Testis (tissue), 3 donors: ENCODE measurements around the gene BGLAP. TPM values are rescaled to one million over a fixed set of nuclear protein-coding genes. Genes with fewer than 3 reads are reported as not detected.

Experiments
- DNase-seq: peaks from one replicate; pipeline ENCODE4 v3.0.0-alpha.2; 2019
- H3K27ac ChIP-seq, 2 donors: fragments of 200-600 bp; sonication (generic); one replicate each; pipeline ENCODE4 v1.5.1; 2019
- H3K27me3 ChIP-seq: fragments of 200-600 bp; sonication (generic); one replicate; pipeline ENCODE4 v1.5.1; 2019
- H3K36me3 ChIP-seq: fragments of 200-600 bp; sonication (generic); one replicate; pipeline ENCODE4 v1.5.1; 2017; ENCODE audit warnings: low read depth; ENCODE audit errors: missing control alignments
- H3K4me1 ChIP-seq: fragments of 200-600 bp; sonication (generic); one replicate; pipeline ENCODE4 v1.5.1; 2019
- H3K4me3 ChIP-seq, 2 donors: fragments of 200-600 bp; sonication (generic); one replicate each; pipeline ENCODE4 v1.5.1; 2017 to 2019
- H3K9me3 ChIP-seq: fragments of 200-600 bp; sonication (generic); one replicate; pipeline ENCODE4 v1.5.1; 2017
- CTCF ChIP-seq, 3 experiments: fragments of 450-650 bp in 2 of 3; fragments of 200-600 bp in 1 of 3; sonication (generic) in 1 of 3; IDR thresholded peaks; one replicate each; pipeline ENCODE4 v1.5.1; 2016 to 2019; ENCODE audit warnings: antibody characterized with exemption in 3 of 3, mild to moderate bottlenecking in 2 of 3, moderate library complexity in 1 of 3
- POLR2A ChIP-seq: fragments of 450-650 bp; IDR thresholded peaks from one replicate; pipeline ENCODE4 v1.6.1; 2017; ENCODE audit warnings: antibody characterized with exemption, mild to moderate bottlenecking, moderate library complexity
- WGBS, 2 donors: methylation state at CpG; one replicate each; pipeline ENCODE4 v1.1.5; 2018; 5-methylcytosine and 5-hydroxymethylcytosine counted together
- intact Hi-C: fragments of 100-400 bp; cut with DNase I; formaldehyde crosslinking; loops from one replicate; pipeline ENCODE4 v1.15.1; 2023; ENCODE audit warnings: low total_unique reads
- polyA plus RNA-seq: library from polyadenylated mRNA; stranded (reverse); fragments of 350-450 nt; fragmentation: Illumina TruSeq; extraction: RNeasy Lipid Tissue Mini Kit (QIAGEN cat#74804); gene quantifications from one replicate; pipeline ENCODE4 v1.2.3, GENCODE V29; 2014; ENCODE audit warnings: low read depth, low replicate concordance; ENCODE audit not compliant: insufficient read depth
- total RNA-seq, 2 donors: library from RNA; depleted of rRNA; stranded (reverse); fragments of >200 nt; gene quantifications; one replicate each; pipeline ENCODE4 v1.2.3, GENCODE V29; 2016

BGLAP gene
- total and polyA plus RNA-seq, 3 donors from 2014 or later: 1.1 to 1.5 TPM; not detected in 1

GRCh38 chr1:156204686-156205085 lies 37.3 kb upstream of the BGLAP start:
- DNase-seq: no peak
- 95 to 98% methylated on average over 3 of the region's 3 CpGs for WGBS, 2 donors
- no peak for TF ChIP-seq POLR2A
- no peak for TF ChIP-seq CTCF (IDR thresholded peaks at IDR 0.05)
- Histone ChIP-seq H3K36me3 (no peaks in the 10 kb centered on the region), H3K27ac (no peak overlapping the region), H3K9me3 (no peaks in the 10 kb centered on the region), H3K4me1 (no peaks in the 10 kb centered on the region), H3K4me3 (no peak overlapping the region), H3K27me3 (no peaks in the 10 kb centered on the region)
- intact Hi-C loops: no loop called here

GRCh38 chr1:156211243-156211642 lies 30.7 kb upstream of the BGLAP start:
- no peak for DNase-seq
- Histone ChIP-seq H3K4me3 (no peak overlapping the region), H3K27me3 (no peaks in the 10 kb centered on the region), H3K27ac (no peak overlapping the region), H3K9me3 (no peaks in the 10 kb centered on the region), H3K4me1 (peaks cover 15% of the 10 kb centered on the region), H3K36me3 (no peaks in the 10 kb centered on the region)
- TF ChIP-seq CTCF (IDR thresholded peaks at IDR 0.05) (no peak), POLR2A (no peak)
- intact Hi-C loops: no loop called here
- WGBS, 2 donors: 88 to 94% methylated on average over 2 to 3 of the region's 3 CpGs

GRCh38 chr1:156212130-156212529 lies 29.9 kb upstream of the BGLAP start:
- peaks cover 15% of the 10 kb centered on the region for H3K4me1 ChIP-seq
- no peaks in the 10 kb centered on the region for H3K27me3 ChIP-seq
- H3K27ac ChIP-seq: peak overlapping the region; percentile 94 to 95
- no peaks in the 10 kb centered on the region for H3K36me3 ChIP-seq
- no peak for DNase-seq
- 56 to 65% methylated on average over 9 of the region's 9 CpGs for WGBS, 2 donors
- intact Hi-C loops: no loop called here
- TF ChIP-seq POLR2A (no peak), CTCF (IDR thresholded peaks at IDR 0.05) (no peak)
- H3K4me3 ChIP-seq: peak overlapping the region in 1 of 2 donors; percentile 70
- H3K9me3 ChIP-seq: no peaks in the 10 kb centered on the region

- intact Hi-C loops: no loop called here
- 0% methylated on average over 57 to 61 of the region's 61 CpGs for WGBS, 2 donors
- no peaks in the 10 kb centered on the region for H3K27me3 ChIP-seq
Measured at GRCh38 chr1:156212833-156213643, 28.9 kb upstream of the BGLAP start, which contains the start of gene PMF1. TSS of gene PMF1 (plus strand) at chr1:156213007. CDS start at chr1:156213016, 9 bp downstream.

More at GRCh38 chr1:156212833-156213643, 28.9 kb upstream of the BGLAP start, which contains the start of gene PMF1:
- Histone ChIP-seq H3K4me1 (peaks cover 15% of the 10 kb centered on the region), H3K4me3 (peak within 1 kb of the TSS; percentile 70 to 78), H3K9me3 (no peaks in the 10 kb centered on the region), H3K27ac (peak within 1 kb of the TSS; percentile 94 to 95), H3K36me3 (no peaks in the 10 kb centered on the region)
- TF ChIP-seq POLR2A (peak; percentile 18), CTCF (IDR thresholded peaks at IDR 0.05) (no peak)
- peak; percentile 98 for DNase-seq
